PC-3 (cell line): ENCODE results near the gene SEMA5A. TPM values are rescaled to one million over a fixed set of nuclear protein-coding genes. Genes with fewer than 3 reads are reported as not detected.
A peak's percentile ranks its signal among the peaks of the same experiment; 100 is the strongest.

ENCODE experiments used
- ATAC-seq: fragments of 200-7000 bp; cut with Tn5 transposase; 2 replicates; pipeline ENCODE4 v1.9.1; 2020; ENCODE audit warnings: mild to moderate bottlenecking, moderate library complexity
- BruUV-seq: library from RNA; stranded (reverse); fragments of 400-500 nt; replicated peaks from 2 replicates; lab custom pipeline; 2021; lab: Mats Ljungman, UMichigan
- CTCF ChIA-PET: fragments of 300-600 bp; sonication (Branson Sonifier 250); formaldehyde crosslinking; loops from one replicate; lab custom pipeline; 2022; ENCODE audit warnings: antibody characterized with exemption; lab: Charles Lee
- POLR2A ChIA-PET: fragments of 300-600 bp; sonication (Branson Sonifier 250); formaldehyde crosslinking; loops from one replicate; lab custom pipeline; 2022; ENCODE audit warnings: antibody characterized with exemption; ENCODE audit not compliant: unreplicated experiment; lab: Charles Lee
- DNase-seq: peaks from one replicate; pipeline ENCODE4 v3.0.0-alpha.2; 2015
- H2AFZ ChIP-seq: fragments of 300-600 bp; sonication (generic); 2 replicates; pipeline ENCODE4 v1.6.0; 2016; ENCODE audit warnings: antibody characterized with exemption, low read length
- H3F3A ChIP-seq: fragments of 300-600 bp; sonication (generic); one replicate; pipeline ENCODE4 v1.6.0; 2017; ENCODE audit warnings: antibody characterized with exemption, low read length, control low read depth, mild to moderate bottlenecking; ENCODE audit not compliant: unreplicated experiment
- H3K27ac ChIP-seq: fragments of 300-600 bp; sonication (generic); 2 replicates; pipeline ENCODE4 v1.5.1; 2016; ENCODE audit warnings: mild to moderate bottlenecking, low read length
- H3K27me3 ChIP-seq: fragments of 300-600 bp; sonication (generic); 2 replicates; pipeline ENCODE4 v1.6.1; 2016; ENCODE audit warnings: low read length, mixed read lengths
- H3K36me3 ChIP-seq: fragments of 300-600 bp; sonication (generic); 2 replicates; pipeline ENCODE4 v1.6.1; 2016; ENCODE audit warnings: low read depth, mixed run types, low read length, mixed read lengths
- H3K4me1 ChIP-seq: fragments of 300-600 bp; sonication (generic); 2 replicates; pipeline ENCODE4 v1.5.1; 2016; ENCODE audit warnings: low read length; ENCODE audit not compliant: insufficient read depth
- H3K4me2 ChIP-seq: fragments of 300-600 bp; sonication (generic); 2 replicates; pipeline ENCODE4 v1.6.0; 2016; ENCODE audit warnings: low read length
- H3K4me3 ChIP-seq: fragments of 300-600 bp; sonication (generic); 2 replicates; pipeline ENCODE4 v1.5.1; 2016; ENCODE audit warnings: mild to moderate bottlenecking, low read length, mixed read lengths
- H3K79me2 ChIP-seq: fragments of 300-600 bp; sonication (generic); 2 replicates; pipeline ENCODE4 v1.6.1; 2017; ENCODE audit warnings: low read length, mixed read lengths
- H3K9ac ChIP-seq: fragments of 300-600 bp; sonication (generic); 2 replicates; pipeline ENCODE4 v1.6.0; 2016; ENCODE audit warnings: mild to moderate bottlenecking, low read length
- H3K9me2 ChIP-seq: fragments of 300-600 bp; sonication (generic); replicated peaks from 2 replicates; pipeline ENCODE4 v1.6.1; 2016; ENCODE audit warnings: mixed run types, low read length, mixed read lengths
- H3K9me3 ChIP-seq: fragments of 300-600 bp; sonication (generic); 2 replicates; pipeline ENCODE4 v1.6.1; 2016; ENCODE audit warnings: low read length, mixed read lengths
- H4K20me1 ChIP-seq: fragments of 300-600 bp; sonication (generic); 2 replicates; pipeline ENCODE4 v1.6.1; 2016; ENCODE audit warnings: low read length, mixed read lengths
- EZH2 ChIP-seq: fragments of 300-600 bp; sonication (generic); IDR thresholded peaks from one replicate; pipeline ENCODE4 v1.6.1; 2017; ENCODE audit warnings: antibody characterized with exemption, mild to moderate bottlenecking, low read length; ENCODE audit not compliant: unreplicated experiment
- EZH2phosphoT487 ChIP-seq: fragments of 300-600 bp; sonication (generic); IDR thresholded peaks from 2 replicates; pipeline ENCODE4 v1.6.1; 2018; ENCODE audit warnings: mild to moderate bottlenecking, antibody characterized with exemption, low read length, borderline replicate concordance
- intact Hi-C: fragments of 100-400 bp; cut with micrococcal nuclease; formaldehyde crosslinking; loops from 2 replicates; pipeline ENCODE4 v1.9.0; 2023
- total RNA-seq: library from RNA; depleted of rRNA; stranded (reverse); fragments of >200 nt; gene quantifications from 2 replicates; pipeline ENCODE4 v1.2.3, GENCODE V29; 2014
- TF ChIP-seq, protein P1 (sequence below): fragments of 300-600 bp; sonication (generic); conservative IDR thresholded peaks from 2 replicates; pipeline ENCODE4 v1.5.1; 2017; ENCODE audit warnings: antibody characterized with exemption, low read depth, mild to moderate bottlenecking, low read length

Gene SEMA5A
- total RNA-seq, 1 experiment from 2014 or later, result 4.4 TPM

DNA sequence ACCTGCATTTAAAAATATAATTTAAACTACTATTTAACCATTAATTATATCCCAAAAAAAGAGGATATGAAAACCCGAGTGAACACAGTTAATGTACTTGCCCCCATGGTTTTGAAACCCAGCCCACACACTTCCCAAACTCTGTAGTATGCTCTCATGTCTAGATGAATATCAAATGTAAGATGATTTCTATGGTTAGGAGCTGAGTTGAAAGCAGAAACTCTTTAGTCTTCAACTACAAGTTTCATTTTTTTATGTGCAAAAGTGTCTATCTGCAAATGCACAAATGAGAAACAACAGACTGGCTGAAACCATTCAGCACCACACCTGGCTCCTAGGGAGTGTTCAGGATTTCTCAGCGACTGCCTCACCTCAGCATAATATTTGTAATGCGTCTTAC lies 183.3 kb downstream of the SEMA5A start:
- no peak overlapping the region for H3K27ac ChIP-seq
- TF ChIP-seq, protein P1, sequence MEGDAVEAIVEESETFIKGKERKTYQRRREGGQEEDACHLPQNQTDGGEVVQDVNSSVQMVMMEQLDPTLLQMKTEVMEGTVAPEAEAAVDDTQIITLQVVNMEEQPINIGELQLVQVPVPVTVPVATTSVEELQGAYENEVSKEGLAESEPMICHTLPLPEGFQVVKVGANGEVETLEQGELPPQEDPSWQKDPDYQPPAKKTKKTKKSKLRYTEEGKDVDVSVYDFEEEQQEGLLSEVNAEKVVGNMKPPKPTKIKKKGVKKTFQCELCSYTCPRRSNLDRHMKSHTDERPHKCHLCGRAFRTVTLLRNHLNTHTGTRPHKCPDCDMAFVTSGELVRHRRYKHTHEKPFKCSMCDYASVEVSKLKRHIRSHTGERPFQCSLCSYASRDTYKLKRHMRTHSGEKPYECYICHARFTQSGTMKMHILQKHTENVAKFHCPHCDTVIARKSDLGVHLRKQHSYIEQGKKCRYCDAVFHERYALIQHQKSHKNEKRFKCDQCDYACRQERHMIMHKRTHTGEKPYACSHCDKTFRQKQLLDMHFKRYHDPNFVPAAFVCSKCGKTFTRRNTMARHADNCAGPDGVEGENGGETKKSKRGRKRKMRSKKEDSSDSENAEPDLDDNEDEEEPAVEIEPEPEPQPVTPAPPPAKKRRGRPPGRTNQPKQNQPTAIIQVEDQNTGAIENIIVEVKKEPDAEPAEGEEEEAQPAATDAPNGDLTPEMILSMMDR, result no peak
- TF ChIP-seq EZH2phosphoT487 (no peak), EZH2 (no peak)
- H3K4me1 ChIP-seq, result peaks cover 15% of the 10 kb centered on the region
- no peaks in the 10 kb centered on the region for H3K9me2 ChIP-seq
- H3K9ac ChIP-seq, result no peak overlapping the region
- no peaks in the 10 kb centered on the region for H3K79me2 ChIP-seq
- H3K4me2 ChIP-seq, result no peak overlapping the region
- no peak overlapping the region for H2AFZ ChIP-seq
- H3F3A ChIP-seq, result no peaks in the 10 kb centered on the region
- ATAC-seq, result no peak
- intact Hi-C loops, result loop anchor here (5.0 to 10.0 kb wide), 2 partner anchors 150 to 252 kb away; no protein-coding TSS in a partner anchor
- no peaks in the 10 kb centered on the region for H3K36me3 ChIP-seq
- no peak overlapping the region for H3K4me3 ChIP-seq
- H3K9me3 ChIP-seq, result no peaks in the 10 kb centered on the region
- DNase-seq, result no peak
- H3K27me3 ChIP-seq, result no peaks in the 10 kb centered on the region
- ChIA-PET CTCF (interaction anchor here (1.0 kb wide), 1 partner anchor 151 kb away, joined by 4 read pairs; no protein-coding TSS in a partner anchor), POLR2A (no interaction called here)
- BruUV-seq, result no TSS peak
- H4K20me1 ChIP-seq, result no peaks in the 10 kb centered on the region

GRCh38 chr5:9361835-9362234 lies 184.0 kb downstream of the SEMA5A start:
- H3K9me3 ChIP-seq, result no peaks in the 10 kb centered on the region
- DNase-seq, result peak; percentile 97
- no peaks in the 10 kb centered on the region for H3F3A ChIP-seq
- H3K9me2 ChIP-seq, result no peaks in the 10 kb centered on the region
- H3K4me3 ChIP-seq, result no peak overlapping the region
- H3K4me1 ChIP-seq, result peaks cover 15% of the 10 kb centered on the region
- no peak overlapping the region for H3K9ac ChIP-seq
- no peak for TF ChIP-seq EZH2phosphoT487
- TF ChIP-seq, protein P1, result peak; percentile 100
- no peaks in the 10 kb centered on the region for H4K20me1 ChIP-seq
- POLR2A ChIA-PET, result no interaction called here
- no peaks in the 10 kb centered on the region for H3K36me3 ChIP-seq
- CTCF ChIA-PET, result interaction anchor here (0.6 to 1.0 kb wide), 2 partner anchors 78 to 152 kb away, joined by 3 to 4 read pairs; no protein-coding TSS in a partner anchor
- peak; percentile 74 for ATAC-seq
- H3K27ac ChIP-seq, result no peak overlapping the region
- H3K27me3 ChIP-seq, result no peaks in the 10 kb centered on the region
- H3K4me2 ChIP-seq, result no peak overlapping the region
- H3K79me2 ChIP-seq, result no peaks in the 10 kb centered on the region
- intact Hi-C loops, result loop anchor here (1.0 to 10.0 kb wide), 4 partner anchors 137 to 253 kb away; no protein-coding TSS in a partner anchor
- peak overlapping the region; percentile 21 for H2AFZ ChIP-seq
- BruUV-seq, result no TSS peak

DNA sequence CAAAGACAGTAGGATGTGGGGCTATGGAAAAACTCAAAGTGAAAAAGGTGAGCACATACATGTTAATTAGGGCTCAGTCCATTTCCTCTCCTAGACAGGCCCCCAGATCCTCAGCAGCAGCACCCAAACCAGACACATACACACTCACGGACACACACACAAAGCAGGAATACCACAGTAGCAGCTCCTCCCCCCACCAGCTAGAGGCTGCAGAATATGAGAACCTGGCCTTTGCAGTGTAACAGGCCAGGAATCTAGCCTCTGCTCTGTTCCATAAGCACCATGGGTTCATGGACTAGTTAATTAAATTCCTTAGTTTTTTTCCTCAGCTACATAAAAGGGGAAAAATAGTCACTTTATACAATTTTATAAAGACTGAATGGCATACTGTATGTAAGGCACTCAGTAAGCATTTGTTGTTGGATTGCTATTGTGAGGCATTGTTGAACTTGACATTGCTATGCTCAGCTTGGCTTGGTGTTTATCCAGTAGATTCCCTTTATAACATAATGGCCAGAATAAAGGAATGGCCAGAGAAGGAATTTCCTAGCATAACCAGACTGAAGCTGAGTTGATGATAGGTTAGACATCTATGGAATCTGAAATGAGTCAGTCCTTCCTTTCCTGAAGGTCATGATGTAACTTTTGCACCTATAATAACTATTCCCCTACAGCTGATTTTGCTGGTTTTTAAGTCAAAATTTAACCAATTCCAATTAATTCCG lies 186.8 kb downstream of the SEMA5A start:
- ATAC-seq (peak; percentile 15; the same call in 1 of the 2 replicates), DNase-seq (peak; percentile 71)
- Histone ChIP-seq H3K27me3 (no peaks in the 10 kb centered on the region), H3K4me2 (no peak overlapping the region), H3K4me3 (no peak overlapping the region), H3K27ac (no peak overlapping the region), H3K79me2 (no peaks in the 10 kb centered on the region), H3F3A (no peaks in the 10 kb centered on the region), H2AFZ (no peak overlapping the region), H3K9me3 (no peaks in the 10 kb centered on the region), H3K9ac (no peak overlapping the region), H3K9me2 (no peaks in the 10 kb centered on the region), H3K4me1 (peaks cover 15% of the 10 kb centered on the region), H4K20me1 (no peaks in the 10 kb centered on the region), H3K36me3 (no peaks in the 10 kb centered on the region)
- intact Hi-C loops, result no loop called here
- no TSS peak for BruUV-seq
- POLR2A ChIA-PET, result no interaction called here
- TF ChIP-seq EZH2 (no peak), EZH2phosphoT487 (no peak)
- TF ChIP-seq, protein P1, result no peak
- CTCF ChIA-PET, result interaction anchor here (0.6 to 0.7 kb wide), 2 partner anchors 81 to 874 kb away, joined by 3 read pairs; no protein-coding TSS in a partner anchor
